Hepatocyte (in vitro differentiated cells): Measurements from ENCODE around the gene USHBP1. TPM values are rescaled to one million over a fixed set of nuclear protein-coding genes. Genes with fewer than 3 reads are reported as not detected.

Experiments
- DNase-seq: peaks from one replicate; pipeline ENCODE4 v3.0.0-alpha.2; 2016; ENCODE audit warnings: low spot score
- H2AFZ ChIP-seq: fragments of 200-600 bp; sonication (generic); 2 replicates; pipeline ENCODE4 v1.6.0; 2016; ENCODE audit warnings: antibody characterized with exemption, mild to moderate bottlenecking
- H3K27ac ChIP-seq: fragments of 200-600 bp; sonication (generic); 2 replicates; pipeline ENCODE4 v1.5.1; 2016; ENCODE audit warnings: mild to moderate bottlenecking
- H3K27me3 ChIP-seq: fragments of 200-600 bp; sonication (generic); 2 replicates; pipeline ENCODE4 v1.6.1; 2016
- H3K36me3 ChIP-seq: fragments of 200-600 bp; sonication (generic); replicated peaks from 2 replicates; pipeline ENCODE4 v1.5.1; 2016; ENCODE audit warnings: low read depth; ENCODE audit not compliant: insufficient read depth
- H3K4me1 ChIP-seq: fragments of 200-600 bp; sonication (generic); 2 replicates; pipeline ENCODE4 v1.5.1; 2016; ENCODE audit warnings: mild to moderate bottlenecking, moderate library complexity; ENCODE audit not compliant: insufficient read depth
- H3K4me2 ChIP-seq: fragments of 200-600 bp; sonication (generic); 2 replicates; pipeline ENCODE4 v1.6.0; 2016
- H3K4me3 ChIP-seq: fragments of 200-600 bp; sonication (generic); 2 replicates; pipeline ENCODE4 v1.5.1; 2016; ENCODE audit warnings: mild to moderate bottlenecking
- H3K79me2 ChIP-seq: fragments of 200-600 bp; sonication (generic); 2 replicates; pipeline ENCODE4 v1.6.0; 2017; ENCODE audit warnings: mild to moderate bottlenecking
- H3K9me2 ChIP-seq: fragments of 200-600 bp; sonication (generic); replicated peaks from 2 replicates; pipeline ENCODE4 v1.6.0; 2017; ENCODE audit warnings: mild to moderate bottlenecking; ENCODE audit not compliant: insufficient read depth
- H3K9me3 ChIP-seq: fragments of 200-600 bp; sonication (generic); 2 replicates; pipeline ENCODE4 v1.5.1; 2016; ENCODE audit warnings: low read depth, mild to moderate bottlenecking
- H4K20me1 ChIP-seq: fragments of 200-600 bp; sonication (generic); 2 replicates; pipeline ENCODE4 v1.6.0; 2016; ENCODE audit warnings: mild to moderate bottlenecking; ENCODE audit not compliant: insufficient read depth, poor library complexity, severe bottlenecking
- CTCF ChIP-seq: fragments of 200-600 bp; sonication (generic); IDR thresholded peaks from 2 replicates; pipeline ENCODE4 v1.5.1; 2016; ENCODE audit warnings: antibody characterized with exemption, mild to moderate bottlenecking; ENCODE audit not compliant: poor library complexity
- EZH2 ChIP-seq: fragments of 200-600 bp; sonication (generic); IDR thresholded peaks from 2 replicates; pipeline ENCODE4 v1.6.1; 2016; ENCODE audit warnings: antibody characterized with exemption, mild to moderate bottlenecking, borderline replicate concordance
- EZH2phosphoT487 ChIP-seq: fragments of 200-600 bp; sonication (generic); IDR thresholded peaks from one replicate; pipeline ENCODE4 v1.6.1; 2018; ENCODE audit warnings: antibody characterized with exemption, mild to moderate bottlenecking, low read depth, moderate library complexity; ENCODE audit not compliant: unreplicated experiment, severe bottlenecking
- WGBS: methylation state at CpG from one replicate; pipeline ENCODE4 v1.1.6; 2016; ENCODE audit warnings: low lambda C conversion rate; ENCODE audit errors: missing lambda C conversion rate; 5-methylcytosine and 5-hydroxymethylcytosine counted together
- polyA plus RNA-seq: library from polyadenylated mRNA; unstranded; fragments of >200 nt; fragmentation: Nextera tagmentation; extraction: Ambion mirVana; gene quantifications from 2 replicates; pipeline ENCODE4 v1.2.1, GENCODE V29; 2016
- total RNA-seq: library from RNA; depleted of rRNA; stranded (reverse); fragments of >200 nt; gene quantifications from 2 replicates; pipeline ENCODE4 v1.2.3, GENCODE V29; 2014

Gene USHBP1, protein sequence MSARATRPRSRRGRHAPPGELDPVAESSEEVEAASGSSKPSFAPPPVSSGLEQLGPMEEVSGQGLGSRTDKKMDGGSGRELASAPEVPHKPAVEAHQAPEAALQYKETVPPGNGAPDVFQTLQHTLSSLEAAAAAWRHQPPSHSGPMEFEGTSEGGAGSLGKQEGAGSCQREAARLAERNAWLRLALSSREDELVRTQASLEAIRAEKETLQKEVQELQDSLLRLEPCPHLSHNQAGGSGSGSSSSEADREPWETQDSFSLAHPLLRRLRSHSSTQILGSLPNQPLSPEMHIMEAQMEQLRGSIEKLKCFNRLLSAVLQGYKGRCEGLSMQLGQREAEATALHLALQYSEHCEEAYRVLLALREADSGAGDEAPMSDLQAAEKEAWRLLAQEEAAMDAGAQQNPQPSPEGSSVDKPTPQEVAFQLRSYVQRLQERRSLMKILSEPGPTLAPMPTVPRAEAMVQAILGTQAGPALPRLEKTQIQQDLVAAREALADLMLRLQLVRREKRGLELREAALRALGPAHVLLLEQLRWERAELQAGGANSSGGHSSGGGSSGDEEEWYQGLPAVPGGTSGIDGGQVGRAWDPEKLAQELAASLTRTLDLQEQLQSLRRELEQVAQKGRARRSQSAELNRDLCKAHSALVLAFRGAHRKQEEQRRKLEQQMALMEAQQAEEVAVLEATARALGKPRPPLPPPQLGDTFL
- total RNA-seq: 3.0 TPM in 1 of 2 replicates, not detected in the other
- polyA plus RNA-seq: 0.98 and 1.2 TPM in 2 replicates

DNA sequence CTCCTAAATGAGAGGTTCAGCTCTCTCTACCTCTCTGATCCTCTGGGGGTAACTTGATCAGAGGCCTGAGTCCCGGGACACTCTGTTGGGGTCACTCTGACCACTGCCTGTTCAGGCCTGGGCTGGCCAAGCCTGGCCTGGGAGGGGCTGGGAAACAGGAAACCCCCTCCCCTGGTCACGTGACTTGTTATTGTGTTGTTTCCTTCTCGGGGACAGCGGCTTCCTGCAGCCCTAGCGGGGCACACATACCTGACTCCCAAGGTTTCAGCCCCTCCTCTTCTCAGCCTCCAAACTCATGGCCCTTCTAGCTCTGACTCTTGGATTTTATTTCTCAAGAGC, at the start of gene USHBP1:
Gene USHBP1, minus strand, starts transcription at position 105 of the 339 bp plus-strand sequence. CDS start 446 bp downstream, outside the sequence.
- H3K36me3 ChIP-seq: no peaks in the 10 kb centered on the region
- 57% methylated on average over 5 of the region's 5 CpGs for WGBS
- H3K27ac ChIP-seq: no peak within 1 kb of the TSS
- no peaks in the 10 kb centered on the region for H3K9me3 ChIP-seq
- H3K27me3 ChIP-seq: no peaks in the 10 kb centered on the region
- TF ChIP-seq EZH2phosphoT487 (no peak), EZH2 (no peak), CTCF (no peak)
- no peak within 1 kb of the TSS for H3K4me3 ChIP-seq
- no peak for DNase-seq
- H3K4me2 ChIP-seq: no peak within 1 kb of the TSS
- H2AFZ ChIP-seq: no peak within 1 kb of the TSS
- peaks cover 4% of the 10 kb centered on the region for H3K4me1 ChIP-seq
- H3K79me2 ChIP-seq: peaks cover 10% of the 10 kb centered on the region
- H3K9me2 ChIP-seq: no peaks in the 10 kb centered on the region
- H4K20me1 ChIP-seq: no peaks in the 10 kb centered on the region

- no peak for DNase-seq
- Histone ChIP-seq H3K27ac (no peak overlapping the region), H3K79me2 (peaks cover 42% of the 10 kb centered on the region), H3K9me3 (no peaks in the 10 kb centered on the region), H3K9me2 (no peaks in the 10 kb centered on the region), H3K4me3 (no peak overlapping the region), H3K36me3 (no peaks in the 10 kb centered on the region), H3K27me3 (no peaks in the 10 kb centered on the region), H4K20me1 (peaks cover 7% of the 10 kb centered on the region), H3K4me1 (peaks cover 17% of the 10 kb centered on the region), H2AFZ (no peak overlapping the region), H3K4me2 (no peak overlapping the region)
- TF ChIP-seq EZH2phosphoT487 (no peak), EZH2 (no peak), CTCF (no peak)
- 96% methylated on average over 19 of the region's 19 CpGs for WGBS
Observed at GRCh38 chr19:17314007-17314593, 49.6 kb upstream of the USHBP1 start.

DNA sequence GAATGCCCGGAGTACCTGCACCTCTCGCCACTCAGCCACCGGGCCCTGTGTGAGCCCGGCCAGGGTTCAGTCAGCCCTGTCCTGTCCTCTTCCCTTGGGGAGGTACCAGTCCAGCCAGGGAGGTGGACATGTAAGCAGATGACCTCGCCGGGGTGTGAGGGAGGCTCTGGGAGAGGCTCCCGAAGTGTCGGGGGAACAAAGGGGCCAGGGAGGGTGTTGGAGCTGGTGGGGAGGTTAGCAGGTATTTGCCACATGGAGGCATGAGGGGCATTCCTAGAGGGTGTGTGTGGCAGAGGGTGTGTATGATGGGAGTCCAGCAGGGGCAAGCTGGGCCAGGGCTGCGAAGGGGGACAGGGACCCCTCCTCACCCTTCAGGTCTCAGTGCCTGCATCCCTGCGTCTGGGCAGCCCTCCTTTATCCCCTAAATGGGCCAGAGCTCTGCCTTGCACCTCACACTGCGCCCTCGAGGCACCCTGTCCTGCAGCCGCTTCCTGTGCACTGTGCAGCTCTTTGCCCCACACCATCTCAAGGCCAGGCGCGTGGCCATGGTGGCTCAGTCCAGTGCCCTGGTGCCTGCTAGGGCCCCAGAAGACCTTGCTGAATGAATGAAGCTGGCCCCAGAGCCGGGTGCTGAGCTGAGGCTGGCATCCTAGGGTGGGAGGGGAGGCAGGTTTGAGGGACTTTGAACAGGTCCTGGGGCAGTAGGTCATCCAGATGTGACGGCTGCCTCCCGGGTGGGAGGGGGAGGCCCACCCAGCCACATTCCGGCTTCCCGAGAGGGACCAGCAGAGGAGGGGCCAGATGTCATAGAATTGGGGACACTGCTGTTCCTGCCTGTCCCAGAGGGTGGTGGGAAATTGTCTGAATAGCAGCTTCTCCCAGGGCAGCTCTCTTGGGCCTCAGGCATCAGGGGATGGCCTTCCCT, 47.9 kb upstream of the USHBP1 start:
- WGBS: 85% methylated on average over 19 of the region's 20 CpGs
- peak overlapping the region; percentile 55 for H3K4me2 ChIP-seq
- H3K79me2 ChIP-seq: peaks cover 48% of the 10 kb centered on the region
- H3K36me3 ChIP-seq: no peaks in the 10 kb centered on the region
- peaks cover 17% of the 10 kb centered on the region for H3K4me1 ChIP-seq
- no peaks in the 10 kb centered on the region for H3K9me3 ChIP-seq
- peak overlapping the region; percentile 88 for H3K27ac ChIP-seq
- DNase-seq: peak; percentile 7
- TF ChIP-seq EZH2: no peak
- TF ChIP-seq EZH2phosphoT487: no peak
- TF ChIP-seq CTCF: no peak
- no peak overlapping the region for H2AFZ ChIP-seq
- H3K9me2 ChIP-seq: no peaks in the 10 kb centered on the region
- H4K20me1 ChIP-seq: peaks cover 7% of the 10 kb centered on the region
- H3K27me3 ChIP-seq: no peaks in the 10 kb centered on the region
- no peak overlapping the region for H3K4me3 ChIP-seq
